Activated CD4-positive, alpha-beta memory T cell treated with anti-CD3 and anti-CD28 coated beads, Interleukin-2, amount 10 ng/mL, durations not matched to agents 7 days and 5 days (primary cell): ENCODE results near the gene TCHP. TPM values are rescaled to one million over a fixed set of nuclear protein-coding genes. Genes with fewer than 3 reads are reported as not detected.
A peak's percentile ranks its signal among the peaks of the same experiment; 100 is the strongest.

Experiments
- CTCF ChIA-PET: fragments of 350-600 bp; sonication (Branson Sonifier 250); formaldehyde crosslinking; loops from one replicate; lab custom pipeline; 2021; ENCODE audit warnings: antibody characterized with exemption, inconsistent platforms; lab: Charles Lee
- POLR2A ChIA-PET: fragments of 350-600 bp; sonication (Branson Sonifier 250); formaldehyde crosslinking; loops from one replicate; lab custom pipeline; 2021; ENCODE audit warnings: antibody characterized with exemption; lab: Charles Lee
- DNase-seq: peaks from one replicate; pipeline ENCODE4 v3.0.0-alpha.2; 2020
- H3K27ac Mint-ChIP-seq: one replicate; pipeline ENCODE4 v1.8.0; 2021; ENCODE audit warnings: mild to moderate bottlenecking, mixed read lengths
- H3K27me3 Mint-ChIP-seq: one replicate; pipeline ENCODE4 v1.8.0; 2021; ENCODE audit warnings: mixed read lengths
- H3K36me3 Mint-ChIP-seq: one replicate; pipeline ENCODE4 v1.8.0; 2021; ENCODE audit warnings: low read depth, mixed read lengths
- H3K4me1 Mint-ChIP-seq: one replicate; pipeline ENCODE4 v1.8.0; 2021; ENCODE audit warnings: mixed read lengths
- H3K4me3 Mint-ChIP-seq: one replicate; pipeline ENCODE4 v1.8.0; 2021; ENCODE audit warnings: mild to moderate bottlenecking, mixed read lengths
- H3K9me3 Mint-ChIP-seq: one replicate; pipeline ENCODE4 v1.8.0; 2021; ENCODE audit warnings: mixed read lengths
- total RNA-seq, 2 experiments: library from RNA; stranded (reverse); gene quantifications; one replicate each; pipeline ENCODE4 v1.2.3, GENCODE V29; 2021

Gene TCHP
- total RNA-seq, 2 experiments from 2014 or later, result 35.0 to 35.3 TPM

GRCh38 chr12:109961612-109962011 lies 61.5 kb downstream of the TCHP start:
- CTCF ChIA-PET, result interaction anchor here (0.8 kb wide), 1 partner anchor 157 kb away, joined by 3 read pairs; no protein-coding TSS in a partner anchor
- H3K4me3 Mint-ChIP-seq, result no peak overlapping the region
- no peak overlapping the region for H3K27ac Mint-ChIP-seq
- no peaks in the 10 kb centered on the region for H3K9me3 Mint-ChIP-seq
- POLR2A ChIA-PET, result interaction anchor here (0.6 kb wide), 1 partner anchor 8 kb away, joined by 3 read pairs; no protein-coding TSS in a partner anchor
- H3K4me1 Mint-ChIP-seq, result peaks cover 26% of the 10 kb centered on the region
- H3K36me3 Mint-ChIP-seq, result peaks cover 77% of the 10 kb centered on the region
- no peaks in the 10 kb centered on the region for H3K27me3 Mint-ChIP-seq
- no peak for DNase-seq

- no peak for DNase-seq
- Mint-ChIP-seq H3K9me3 (no peaks in the 10 kb centered on the region), H3K36me3 (peaks cover 77% of the 10 kb centered on the region), H3K27ac (peak overlapping the region; percentile 6), H3K4me3 (no peak overlapping the region), H3K4me1 (peaks cover 30% of the 10 kb centered on the region), H3K27me3 (no peaks in the 10 kb centered on the region)
- CTCF ChIA-PET, result no interaction called here
- POLR2A ChIA-PET, result interaction anchor here (1.7 kb wide), 1 partner anchor 32 kb away, joined by 5 read pairs; no protein-coding TSS in a partner anchor
Measured at GRCh38 chr12:109962398-109962797, 62.3 kb downstream of the TCHP start.

GRCh38 chr12:109963330-109963729 lies 63.3 kb downstream of the TCHP start:
- Mint-ChIP-seq H3K4me1 (peaks cover 38% of the 10 kb centered on the region), H3K27me3 (no peaks in the 10 kb centered on the region), H3K36me3 (peaks cover 80% of the 10 kb centered on the region), H3K4me3 (no peak overlapping the region), H3K9me3 (no peaks in the 10 kb centered on the region), H3K27ac (peak overlapping the region; percentile 18)
- CTCF ChIA-PET, result no interaction called here
- no peak for DNase-seq
- POLR2A ChIA-PET, result interaction anchor here (1.0 to 2.7 kb wide), 3 partner anchors 10 to 36 kb away, joined by 3 to 6 read pairs (median 5); partner anchors contain the start of gene ANKRD13A

GRCh38 chr12:109963743-109964429 lies 63.8 kb downstream of the TCHP start:
- ChIA-PET CTCF (no interaction called here), POLR2A (interaction anchor here (0.6 to 2.7 kb wide), 4 partner anchors 10 to 35 kb away, joined by 3 to 6 read pairs (median 3); partner anchors contain the start of gene ANKRD13A)
- Mint-ChIP-seq H3K9me3 (no peaks in the 10 kb centered on the region), H3K36me3 (peaks cover 74% of the 10 kb centered on the region), H3K27me3 (no peaks in the 10 kb centered on the region), H3K4me1 (peaks cover 41% of the 10 kb centered on the region), H3K4me3 (no peak overlapping the region), H3K27ac (no peak overlapping the region)
- no peak for DNase-seq

GRCh38 chr12:109966546-109966945 lies 66.5 kb downstream of the TCHP start:
- POLR2A ChIA-PET, result interaction anchor here (1.2 to 1.9 kb wide), 3 partner anchors 28 to 46 kb away, joined by 4 to 16 read pairs (median 13); partner anchors contain the start of gene ANKRD13A
- H3K36me3 Mint-ChIP-seq, result peaks cover 71% of the 10 kb centered on the region
- CTCF ChIA-PET, result interaction anchor here (1.3 kb wide), 1 partner anchor 27 kb away, joined by 4 read pairs; no protein-coding TSS in a partner anchor

GRCh38 chr12:109967383-109968031 lies 67.4 kb downstream of the TCHP start:
- POLR2A ChIA-PET, result interaction anchor here (0.8 to 1.9 kb wide), 15 partner anchors 13 to 313 kb away, joined by 3 to 16 read pairs (median 4); partner anchors contain the start of genes ANKRD13A and TCHP
- H3K4me1 Mint-ChIP-seq, result peaks cover 45% of the 10 kb centered on the region
- H3K9me3 Mint-ChIP-seq, result no peaks in the 10 kb centered on the region
- DNase-seq, result peak; percentile 31
- peaks cover 72% of the 10 kb centered on the region for H3K36me3 Mint-ChIP-seq
- H3K4me3 Mint-ChIP-seq, result peak overlapping the region; percentile 61
- CTCF ChIA-PET, result interaction anchor here (0.8 to 1.5 kb wide), 5 partner anchors 15 to 114 kb away, joined by 3 to 5 read pairs (median 3); no protein-coding TSS in a partner anchor
- H3K27ac Mint-ChIP-seq, result peak overlapping the region; percentile 85
- no peaks in the 10 kb centered on the region for H3K27me3 Mint-ChIP-seq

More at GRCh38 chr12:109966546-109966945, 66.5 kb downstream of the TCHP start:
- H3K4me3 Mint-ChIP-seq, result no peak overlapping the region
- H3K27ac Mint-ChIP-seq, result peak overlapping the region; percentile 47
- H3K9me3 Mint-ChIP-seq, result no peaks in the 10 kb centered on the region
- peaks cover 47% of the 10 kb centered on the region for H3K4me1 Mint-ChIP-seq
- no peak for DNase-seq
- H3K27me3 Mint-ChIP-seq, result no peaks in the 10 kb centered on the region

Other genes with a start within 250 kb of the TCHP start
- under 1 TPM; 0.28 to 0.43 TPM for gene FAM222A, start 186.4 kb upstream of the TCHP start, total RNA-seq
- gene TRPV4, start 66.9 kb upstream of the TCHP start, total RNA-seq, result not detected
- 10 to 100 TPM; 22.2 to 23.8 TPM for gene GLTP, start 19.7 kb upstream of the TCHP start, total RNA-seq
- gene GIT2, start 96.1 kb downstream of the TCHP start, total RNA-seq, result 100 to 1,000 TPM; 107 to 112 TPM
- gene ANKRD13A, start 99.2 kb downstream of the TCHP start, total RNA-seq, result 10 to 100 TPM; 84.3 to 85.2 TPM
- 10 to 100 TPM; 26.2 to 29.1 TPM for gene C12orf76, start 148.2 kb downstream of the TCHP start, total RNA-seq
- gene IFT81, start 224.1 kb downstream of the TCHP start, total RNA-seq, result 1 to 10 TPM; 2.0 to 2.6 TPM